ENCODE results near the gene ANKRD29. TPM values are rescaled to one million over a fixed set of nuclear protein-coding genes. Genes with fewer than 3 reads are reported as not detected.
A peak's percentile ranks its signal among the peaks of the same experiment; 100 is the strongest.

The ANKRD29 gene
- total RNA-seq, 1 donor from 2014 or later: 14.0 TPM

DNA sequence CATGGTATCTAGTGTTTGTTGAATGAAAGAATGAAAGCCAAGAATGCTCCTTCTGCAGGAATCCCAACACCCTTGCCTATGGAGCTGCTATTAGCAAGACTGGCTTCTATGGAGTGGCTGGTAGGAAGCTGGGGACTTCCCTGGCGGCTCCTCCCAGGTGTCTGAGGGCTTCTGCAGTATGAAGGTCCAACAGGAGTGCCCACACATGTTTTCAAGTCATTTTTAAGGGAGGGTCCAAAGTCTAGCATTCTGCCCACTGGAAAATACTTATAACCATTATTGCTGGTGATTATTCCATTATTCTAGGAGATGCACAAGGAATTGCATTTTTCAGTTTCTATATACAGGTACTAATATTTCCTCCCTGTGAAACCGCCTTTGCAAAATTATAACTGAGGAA lies 54.5 kb downstream of the ANKRD29 start:
- H3K36me3 ChIP-seq (ENCODE audit: control insufficient read depth, insufficient read depth, low read length): no peaks in the 10 kb centered on the region
- DNase-seq (ENCODE audit: low read depth) (no peak), FAIRE-seq (no peak)
- H3K4me3 ChIP-seq (ENCODE audit: low read depth, low read length): no peak overlapping the region
- no peaks in the 10 kb centered on the region for H3K27me3 ChIP-seq (ENCODE audit: control insufficient read depth, insufficient read depth, low read length)
- TF ChIP-seq, protein P1, sequence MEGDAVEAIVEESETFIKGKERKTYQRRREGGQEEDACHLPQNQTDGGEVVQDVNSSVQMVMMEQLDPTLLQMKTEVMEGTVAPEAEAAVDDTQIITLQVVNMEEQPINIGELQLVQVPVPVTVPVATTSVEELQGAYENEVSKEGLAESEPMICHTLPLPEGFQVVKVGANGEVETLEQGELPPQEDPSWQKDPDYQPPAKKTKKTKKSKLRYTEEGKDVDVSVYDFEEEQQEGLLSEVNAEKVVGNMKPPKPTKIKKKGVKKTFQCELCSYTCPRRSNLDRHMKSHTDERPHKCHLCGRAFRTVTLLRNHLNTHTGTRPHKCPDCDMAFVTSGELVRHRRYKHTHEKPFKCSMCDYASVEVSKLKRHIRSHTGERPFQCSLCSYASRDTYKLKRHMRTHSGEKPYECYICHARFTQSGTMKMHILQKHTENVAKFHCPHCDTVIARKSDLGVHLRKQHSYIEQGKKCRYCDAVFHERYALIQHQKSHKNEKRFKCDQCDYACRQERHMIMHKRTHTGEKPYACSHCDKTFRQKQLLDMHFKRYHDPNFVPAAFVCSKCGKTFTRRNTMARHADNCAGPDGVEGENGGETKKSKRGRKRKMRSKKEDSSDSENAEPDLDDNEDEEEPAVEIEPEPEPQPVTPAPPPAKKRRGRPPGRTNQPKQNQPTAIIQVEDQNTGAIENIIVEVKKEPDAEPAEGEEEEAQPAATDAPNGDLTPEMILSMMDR (IDR thresholded peaks at IDR 0.05; ENCODE audit: insufficient read depth, low read length, severe bottlenecking): no peak

DNA sequence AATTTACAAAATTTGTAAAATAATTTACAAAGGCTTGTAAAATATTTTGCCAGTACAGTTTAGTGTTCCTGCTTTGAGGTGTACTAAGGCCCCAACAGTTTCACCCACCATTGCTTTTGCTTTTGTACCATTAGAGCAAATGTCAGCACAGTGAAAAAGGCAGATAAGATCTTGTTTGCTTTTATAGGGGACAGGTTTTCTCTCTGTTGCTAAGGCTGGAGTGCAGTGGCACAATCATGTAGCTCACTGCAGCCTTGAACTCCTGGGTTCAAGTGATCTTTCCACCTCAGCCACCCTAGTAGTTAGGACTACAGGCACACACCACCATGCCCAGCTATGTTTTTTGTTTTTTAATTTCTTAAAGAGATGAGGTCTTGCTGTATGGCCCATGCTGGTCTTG lies 56.8 kb downstream of the ANKRD29 start:
- Histone ChIP-seq H3K36me3 (ENCODE audit: control insufficient read depth, insufficient read depth, low read length) (no peaks in the 10 kb centered on the region), H3K27me3 (ENCODE audit: control insufficient read depth, insufficient read depth, low read length) (no peaks in the 10 kb centered on the region), H3K4me3 (ENCODE audit: low read depth, low read length) (no peak overlapping the region)
- FAIRE-seq (no peak), DNase-seq (ENCODE audit: low read depth) (no peak)
- TF ChIP-seq, protein P1 (IDR thresholded peaks at IDR 0.05; ENCODE audit: insufficient read depth, low read length, severe bottlenecking): no peak

DNA sequence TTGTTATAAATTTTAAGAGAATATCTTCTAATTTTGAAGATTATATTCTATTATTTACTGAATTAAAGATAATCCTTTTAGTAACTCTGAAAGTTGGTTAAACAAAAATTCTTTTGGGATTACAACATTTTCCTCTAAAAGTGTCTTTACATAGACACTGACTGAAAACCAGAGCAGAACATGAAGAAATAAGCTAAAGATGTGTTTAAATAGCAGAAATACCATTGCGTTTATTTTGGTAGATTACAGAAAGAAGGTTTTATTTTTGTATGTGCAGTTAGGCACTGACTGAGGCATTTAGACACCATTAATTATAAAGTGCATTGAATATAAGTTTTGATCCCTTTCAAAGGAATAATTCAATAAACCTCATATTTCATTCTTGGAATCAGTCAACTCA lies 62.9 kb downstream of the ANKRD29 start:
- Histone ChIP-seq H3K27me3 (ENCODE audit: control insufficient read depth, insufficient read depth, low read length) (no peaks in the 10 kb centered on the region), H3K36me3 (ENCODE audit: control insufficient read depth, insufficient read depth, low read length) (no peaks in the 10 kb centered on the region), H3K4me3 (ENCODE audit: low read depth, low read length) (no peak overlapping the region)
- FAIRE-seq (no peak), DNase-seq (ENCODE audit: low read depth) (no peak)
- TF ChIP-seq, protein P1 (IDR thresholded peaks at IDR 0.05; ENCODE audit: insufficient read depth, low read length, severe bottlenecking): no peak

DNA sequence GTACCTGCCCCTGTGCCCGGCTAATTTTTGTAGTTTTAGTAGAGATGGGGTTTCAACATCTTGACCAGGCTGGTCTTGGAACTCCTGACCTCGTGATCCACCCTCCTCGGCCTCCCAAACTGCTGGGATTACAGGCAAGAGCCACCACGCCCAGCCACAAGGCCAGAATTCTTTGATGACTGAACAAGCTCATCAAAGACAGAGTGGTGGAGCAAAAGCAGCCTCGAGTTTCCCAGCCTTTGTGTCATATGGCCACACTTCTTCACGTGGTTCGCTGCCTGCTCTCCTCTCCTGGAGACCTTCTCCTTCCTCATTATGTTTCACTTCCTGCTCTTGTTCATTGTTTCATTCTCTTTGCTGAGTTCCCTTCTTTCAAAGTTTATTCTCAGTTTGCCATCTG lies 66.5 kb downstream of the ANKRD29 start:
- no peak for DNase-seq (ENCODE audit: low read depth)
- Histone ChIP-seq H3K36me3 (ENCODE audit: control insufficient read depth, insufficient read depth, low read length) (no peaks in the 10 kb centered on the region), H3K27me3 (ENCODE audit: control insufficient read depth, insufficient read depth, low read length) (no peaks in the 10 kb centered on the region), H3K4me3 (ENCODE audit: low read depth, low read length) (no peak overlapping the region)
- no peak for FAIRE-seq
- TF ChIP-seq, protein P1 (IDR thresholded peaks at IDR 0.05; ENCODE audit: insufficient read depth, low read length, severe bottlenecking): no peak

DNA sequence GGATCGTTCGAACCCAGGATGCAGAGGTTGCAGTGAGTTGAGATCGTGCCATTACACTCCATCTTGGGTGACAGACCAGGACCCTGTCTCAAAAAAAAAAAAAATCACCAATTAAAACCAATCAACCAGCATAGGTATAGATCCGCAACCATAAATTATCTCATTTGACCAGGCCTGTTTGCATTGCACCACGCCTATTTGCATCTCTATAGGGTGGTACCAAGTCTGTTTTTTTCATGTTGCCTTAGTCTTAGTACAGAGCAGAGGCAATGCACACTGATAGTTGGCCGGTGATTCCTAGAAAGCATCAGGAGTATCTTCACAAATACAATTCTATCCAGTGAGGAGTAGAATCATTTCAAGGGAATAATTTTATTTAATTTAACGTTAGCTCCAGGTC lies 67.1 kb downstream of the ANKRD29 start:
- DNase-seq (ENCODE audit: low read depth) (no peak), FAIRE-seq (no peak)
- TF ChIP-seq, protein P1 (IDR thresholded peaks at IDR 0.05; ENCODE audit: insufficient read depth, low read length, severe bottlenecking): no peak
- H3K36me3 ChIP-seq (ENCODE audit: control insufficient read depth, insufficient read depth, low read length): no peaks in the 10 kb centered on the region
- no peaks in the 10 kb centered on the region for H3K27me3 ChIP-seq (ENCODE audit: control insufficient read depth, insufficient read depth, low read length)
- no peak overlapping the region for H3K4me3 ChIP-seq (ENCODE audit: low read depth, low read length)

DNA sequence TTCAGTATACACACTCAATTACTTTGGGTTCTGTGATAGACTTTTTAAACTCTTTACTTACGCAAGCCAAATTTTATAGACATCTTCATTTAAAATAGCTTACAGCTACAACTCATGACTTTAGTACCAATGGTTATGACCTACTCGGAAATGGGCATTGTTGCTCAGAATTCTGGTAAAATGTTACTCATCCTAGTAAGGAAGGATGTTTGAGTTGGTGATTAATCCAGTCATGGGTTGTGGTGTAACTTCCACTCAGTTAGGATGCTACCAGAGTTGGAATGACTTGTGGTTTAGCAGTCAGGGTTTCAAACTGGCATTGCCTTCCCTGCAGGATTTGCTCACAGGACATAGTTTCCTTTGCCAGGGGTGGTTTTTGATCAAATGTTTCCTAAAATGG lies 69.0 kb downstream of the ANKRD29 start:
- TF ChIP-seq, protein P1 (IDR thresholded peaks at IDR 0.05; ENCODE audit: insufficient read depth, low read length, severe bottlenecking): no peak
- Histone ChIP-seq H3K27me3 (ENCODE audit: control insufficient read depth, insufficient read depth, low read length) (no peaks in the 10 kb centered on the region), H3K4me3 (ENCODE audit: low read depth, low read length) (no peak overlapping the region), H3K36me3 (ENCODE audit: control insufficient read depth, insufficient read depth, low read length) (no peaks in the 10 kb centered on the region)
- FAIRE-seq: no peak
- peak; percentile 98 for DNase-seq (ENCODE audit: low read depth)
